Dedifferentiated amniotic fluid mesenchymal stem cell (primary cell): ENCODE results near the gene FTCD.
"Not testable (repeated sequence)": the region's sequence is repeated elsewhere in the genome, so short reads cannot be mapped to it uniquely, and the experiment has no call there.

Experiments
- DNase-seq: peaks from one replicate; pipeline ENCODE4 v3.0.0-alpha.2; 2016; ENCODE audit errors: extremely low spot score

FTCD gene

DNA sequence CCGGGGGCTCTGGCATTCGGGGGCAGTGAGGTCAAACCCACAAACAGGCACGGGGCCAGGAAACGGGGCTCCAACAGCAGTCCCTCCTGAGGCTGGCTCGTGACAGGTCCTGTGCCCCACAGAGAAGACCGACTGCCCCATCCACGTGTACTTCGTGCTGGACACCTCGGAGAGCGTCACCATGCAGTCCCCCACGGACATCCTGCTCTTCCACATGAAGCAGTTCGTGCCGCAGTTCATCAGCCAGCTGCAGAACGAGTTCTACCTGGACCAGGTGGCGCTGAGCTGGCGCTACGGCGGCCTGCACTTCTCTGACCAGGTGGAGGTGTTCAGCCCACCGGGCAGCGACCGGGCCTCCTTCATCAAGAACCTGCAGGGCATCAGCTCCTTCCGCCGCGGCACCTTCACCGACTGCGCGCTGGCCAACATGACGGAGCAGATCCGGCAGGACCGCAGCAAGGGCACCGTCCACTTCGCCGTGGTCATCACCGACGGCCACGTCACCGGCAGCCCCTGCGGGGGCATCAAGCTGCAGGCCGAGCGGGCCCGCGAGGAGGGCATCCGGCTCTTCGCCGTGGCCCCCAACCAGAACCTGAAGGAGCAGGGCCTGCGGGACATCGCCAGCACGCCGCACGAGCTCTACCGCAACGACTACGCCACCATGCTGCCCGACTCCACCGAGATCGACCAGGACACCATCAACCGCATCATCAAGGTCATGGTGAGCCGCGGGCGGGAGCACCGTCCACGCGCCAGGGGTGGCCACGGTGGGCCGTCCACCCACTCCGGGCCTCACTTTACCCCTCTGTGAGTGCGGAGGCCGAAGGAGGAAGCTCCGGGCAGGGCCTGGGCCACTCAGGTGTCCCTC, 43.3 kb downstream of the FTCD start:
- DNase-seq: no peak

DNA sequence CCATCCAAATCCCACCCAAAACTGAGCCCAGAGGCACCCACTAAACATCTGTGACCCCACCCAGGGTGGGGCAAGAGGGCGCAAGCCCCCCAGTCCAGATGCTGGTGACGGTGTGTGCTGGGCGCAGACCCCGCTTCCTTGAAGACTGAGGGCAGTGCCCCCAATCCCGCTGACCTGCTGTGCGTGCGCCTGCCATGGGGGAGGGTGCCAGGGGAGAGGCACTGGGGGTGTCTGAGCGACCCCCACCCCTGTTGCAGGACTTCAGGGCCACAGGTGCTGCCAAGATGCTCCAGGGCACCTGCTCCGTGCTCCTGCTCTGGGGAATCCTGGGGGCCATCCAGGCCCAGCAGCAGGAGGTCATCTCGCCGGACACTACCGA, 44.2 kb downstream of the FTCD start:
- DNase-seq: no peak

DNA sequence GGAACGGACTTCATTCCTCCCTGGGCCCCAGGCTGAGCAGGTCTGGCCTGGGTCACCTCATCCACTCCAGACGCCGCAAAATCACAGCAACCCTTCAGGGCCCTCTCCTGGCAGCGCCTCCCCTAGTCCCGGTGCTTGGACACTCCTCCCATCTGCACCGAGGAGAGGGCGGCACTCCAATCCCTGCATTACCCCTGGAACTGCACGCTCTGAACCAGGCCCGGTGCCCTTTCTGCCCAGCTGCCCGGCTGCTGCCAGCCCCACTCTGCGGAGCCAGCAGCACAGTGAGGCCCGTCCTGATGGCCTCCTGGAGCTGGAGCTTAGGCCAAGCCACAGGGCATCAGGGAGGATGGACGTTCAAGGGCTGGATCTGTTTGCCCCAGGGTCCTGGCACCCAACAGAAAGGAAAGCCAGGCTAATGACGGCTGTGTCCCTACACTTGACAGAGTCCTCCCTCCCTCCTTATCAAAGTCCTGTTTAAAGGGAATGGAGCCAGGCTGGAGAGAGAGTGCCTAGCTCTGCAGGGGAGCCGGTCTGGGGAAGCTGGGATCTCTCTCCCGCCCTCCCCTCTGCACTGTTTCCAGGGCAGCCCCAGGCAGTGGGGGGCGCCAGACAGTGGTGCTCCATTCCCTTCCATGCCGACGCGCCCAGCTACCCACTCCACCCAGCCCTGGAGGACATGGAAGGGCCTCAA, 44.7 kb downstream of the FTCD start:
- no peak for DNase-seq

DNA sequence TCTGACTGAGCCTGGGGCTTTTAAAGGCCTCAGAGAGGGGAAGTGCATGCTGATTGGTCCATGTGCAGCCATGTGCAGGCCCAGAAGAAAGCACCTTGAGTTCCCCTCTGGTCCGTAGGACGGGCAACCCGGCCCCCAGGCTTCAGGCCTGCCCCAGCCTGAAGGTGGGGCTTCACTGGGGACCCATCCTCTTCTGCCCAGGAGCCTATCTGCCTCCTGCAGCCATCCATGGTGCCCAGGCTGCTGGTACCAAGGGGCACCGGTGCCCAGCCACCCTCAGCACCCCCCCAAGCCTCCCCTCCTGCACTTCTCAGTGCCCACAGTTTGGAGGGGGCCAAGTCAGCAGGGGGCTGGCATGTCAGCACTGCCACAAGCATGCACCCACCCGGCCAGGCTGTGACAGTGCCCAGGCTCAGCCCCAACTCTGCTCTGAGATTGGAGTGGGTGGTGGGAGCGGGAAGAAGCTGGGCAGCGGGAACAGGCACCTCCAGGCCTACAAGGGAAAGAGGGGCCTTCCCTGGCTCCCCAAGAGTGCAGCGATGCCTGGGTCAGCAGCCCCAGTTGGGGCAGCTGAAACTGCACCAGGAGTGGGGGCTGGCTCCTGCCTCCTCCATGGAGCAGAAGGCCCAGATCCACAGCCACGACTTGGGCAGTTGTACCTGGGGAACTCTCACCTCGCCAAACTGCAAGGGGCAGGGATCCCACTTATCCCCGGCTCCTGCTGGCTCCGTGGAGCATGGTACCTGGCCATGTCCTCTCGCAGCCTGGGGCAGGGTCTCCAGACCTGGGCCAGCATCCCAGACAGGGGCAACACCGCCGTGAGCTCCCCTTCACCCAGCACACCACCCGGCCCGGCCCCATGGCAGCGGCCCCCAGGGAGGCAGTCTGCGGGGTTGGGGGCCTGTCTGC, 45.8 kb downstream of the FTCD start:
- no peak for DNase-seq

DNA sequence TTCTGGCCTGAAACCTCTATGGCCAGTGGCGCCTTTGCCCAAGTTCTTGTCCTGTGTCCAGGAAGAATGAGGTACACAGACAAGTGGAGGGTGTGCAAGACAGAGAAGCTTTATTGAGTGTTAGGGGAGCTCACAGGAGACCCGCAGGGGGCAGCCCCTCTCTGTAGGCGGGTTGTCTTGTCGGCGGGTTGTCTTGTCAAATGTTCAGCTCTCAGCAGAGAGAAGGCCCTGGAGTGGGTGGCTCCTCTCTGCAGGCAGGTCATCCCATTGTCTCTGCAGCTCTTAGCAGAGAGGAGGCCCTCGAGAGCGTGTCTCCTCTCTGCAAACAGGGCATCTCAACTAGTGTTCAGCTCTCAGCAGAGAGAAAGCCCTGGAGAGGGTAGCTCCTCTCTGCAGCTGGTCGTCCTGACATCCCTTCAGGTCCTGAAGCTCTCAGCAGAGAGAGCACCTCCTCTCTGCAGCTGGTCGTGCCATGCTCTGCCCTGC, 46.5 kb downstream of the FTCD start:
- DNase-seq: no peak

DNA sequence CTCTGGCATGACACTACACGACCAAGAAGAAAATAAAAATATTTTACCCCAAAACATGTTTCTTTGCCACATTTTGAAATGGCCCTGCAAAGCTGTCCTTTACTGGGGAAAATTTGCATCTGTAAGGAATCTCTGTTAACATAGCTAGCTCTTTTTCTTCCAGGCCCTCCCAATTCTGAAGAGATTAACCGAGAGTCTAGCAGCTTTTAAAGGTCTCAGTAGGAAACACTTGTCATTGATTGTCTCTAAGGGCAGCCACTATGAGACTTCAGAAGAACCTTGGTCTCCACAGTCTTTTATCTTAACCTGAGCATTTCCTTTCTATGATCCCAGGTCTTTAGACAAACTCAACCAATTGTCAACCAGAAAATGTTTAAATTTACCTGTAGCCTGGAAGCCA, 48.0 kb downstream of the FTCD start:
- DNase-seq: not testable (repeated sequence)

DNA sequence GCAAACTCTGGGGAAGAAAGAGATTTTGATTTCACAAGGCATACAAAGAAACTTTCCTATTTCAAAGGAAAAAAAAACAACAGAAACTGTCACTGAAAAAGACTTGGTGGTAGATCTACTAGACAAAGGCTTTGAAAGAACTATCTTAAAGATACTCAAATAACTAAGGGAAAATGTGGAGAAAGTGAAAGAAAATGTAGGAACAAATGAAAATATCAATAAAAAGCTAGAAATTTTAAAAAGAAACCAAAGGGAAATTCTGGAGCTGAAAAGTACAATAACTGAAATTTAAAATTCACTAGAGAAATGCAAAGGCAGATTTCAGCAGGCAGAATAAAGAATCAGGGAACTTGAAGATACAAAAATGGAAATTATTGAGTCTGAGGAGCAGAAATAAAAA, 51.3 kb downstream of the FTCD start:
- no peak for DNase-seq

DNA sequence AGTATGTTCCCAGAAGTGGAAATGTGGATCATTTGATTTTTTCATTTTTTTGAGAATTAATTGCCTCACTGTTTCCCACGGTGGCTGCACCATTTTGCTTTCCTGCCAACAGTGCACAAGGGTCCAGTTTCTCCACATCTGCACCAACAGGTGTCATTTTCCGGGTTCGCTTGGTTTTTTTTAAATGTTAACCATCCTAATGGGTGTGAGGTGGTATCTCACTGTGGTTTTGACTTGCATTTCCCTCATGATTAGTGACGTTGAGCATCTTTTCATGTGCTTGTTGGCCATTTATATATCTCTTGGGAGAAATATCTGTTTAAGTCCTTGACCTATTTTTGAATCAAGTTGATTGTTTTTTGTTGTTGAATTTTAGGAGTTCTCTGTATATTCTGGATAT, 54.5 kb downstream of the FTCD start:
- DNase-seq: no peak

DNA sequence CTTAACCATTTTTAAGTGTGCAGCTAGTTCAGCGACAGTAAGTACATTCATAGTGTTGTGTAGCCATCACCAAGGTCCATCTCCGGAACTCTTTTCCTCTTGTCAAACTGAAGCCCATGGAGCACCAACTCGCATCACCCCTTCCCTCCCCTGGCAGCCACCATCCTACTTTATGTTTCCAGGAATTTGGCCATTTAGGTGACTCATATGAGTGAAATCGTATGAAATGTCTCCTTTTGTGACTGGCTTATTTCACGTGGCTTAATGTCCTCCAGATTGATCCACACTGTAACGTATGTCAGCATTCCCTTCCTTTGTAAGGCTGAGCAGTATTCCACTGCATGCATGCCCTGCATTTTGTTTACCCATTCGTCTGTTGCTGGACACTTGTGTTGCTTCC, 55.0 kb downstream of the FTCD start:
- peak; percentile 81 for DNase-seq

DNA sequence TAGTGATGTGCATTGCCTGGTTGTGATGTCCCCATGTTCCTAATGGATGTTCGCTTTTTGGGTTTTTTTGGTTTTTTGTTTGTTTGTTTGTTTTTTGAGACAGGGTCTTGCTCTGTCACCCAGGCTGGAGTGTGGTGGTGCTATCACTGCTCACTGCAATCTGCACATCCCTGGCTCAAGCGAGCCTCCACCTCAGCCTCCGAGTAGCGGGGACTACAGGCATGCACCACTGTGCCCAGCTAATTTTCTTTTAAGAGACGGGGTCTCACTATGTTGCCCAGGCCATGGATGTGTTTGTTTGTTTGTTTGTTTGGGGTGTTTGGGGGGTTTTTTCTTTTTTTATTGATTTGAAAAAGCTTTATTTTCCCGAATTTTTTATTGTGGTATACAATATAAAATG, 55.4 kb downstream of the FTCD start:
- DNase-seq: no peak

DNA sequence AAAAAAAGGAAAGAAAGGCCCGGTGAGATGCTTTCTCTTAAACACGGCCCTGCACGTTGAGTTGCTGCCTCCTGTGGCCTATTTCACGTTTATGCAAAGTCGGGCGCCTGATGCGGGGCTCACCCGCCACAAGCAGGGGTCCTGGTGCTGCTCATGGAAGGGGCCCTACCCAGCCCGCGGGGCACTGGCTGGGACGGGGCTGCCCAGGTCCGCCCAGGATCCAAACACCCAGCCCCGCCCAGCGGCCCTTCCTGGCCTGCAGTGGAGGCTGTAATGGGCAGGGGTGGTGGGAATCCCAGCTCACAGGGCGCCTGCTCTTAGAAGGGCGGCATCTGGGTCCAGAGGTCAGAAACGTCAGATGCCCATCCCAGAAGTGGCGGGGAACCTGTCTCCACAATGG, 55.9 kb downstream of the FTCD start:
- no peak for DNase-seq

DNA sequence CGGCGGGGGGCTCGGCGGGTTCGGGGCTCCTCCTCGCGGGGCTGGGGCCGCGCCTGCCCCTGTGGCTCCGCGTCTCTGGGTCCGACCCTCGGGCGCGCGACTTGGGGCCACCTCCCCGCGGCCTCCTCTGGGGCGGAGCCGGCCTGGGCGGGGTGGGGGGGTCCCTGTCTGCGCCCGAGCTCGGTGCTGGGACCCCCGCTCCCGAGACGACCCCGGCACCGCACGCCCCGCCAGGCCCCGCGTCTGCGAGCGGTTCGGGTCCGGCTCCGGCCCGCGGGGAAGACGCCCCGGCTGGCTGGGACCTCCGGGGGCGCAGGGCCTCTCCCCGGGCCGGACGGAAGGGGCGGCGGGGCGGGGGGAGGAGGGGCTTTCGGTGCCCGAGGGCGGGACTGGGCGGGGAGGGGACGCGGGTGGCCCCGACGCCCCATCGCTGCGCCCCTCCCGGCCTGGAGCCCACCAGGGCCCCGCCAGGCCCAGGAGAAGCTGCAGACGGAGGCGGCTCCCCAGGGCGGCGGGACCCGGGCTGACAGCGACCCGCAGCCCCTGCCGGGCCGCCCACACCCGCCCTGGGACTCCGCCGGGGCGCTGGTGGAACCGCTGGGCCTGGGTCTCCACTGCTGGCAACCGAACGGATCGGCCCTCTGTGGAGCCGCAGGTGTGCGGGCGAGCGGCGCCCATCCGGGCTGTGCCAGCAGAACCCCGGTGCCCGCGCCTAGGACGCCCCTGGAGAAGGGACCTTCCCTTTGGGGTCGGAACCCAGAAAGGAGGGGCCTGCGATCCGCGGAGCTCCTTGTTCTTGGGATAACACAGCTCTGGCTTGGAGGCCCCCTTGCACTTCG, 56.9 kb downstream of the FTCD start:
- DNase-seq: no peak

DNA sequence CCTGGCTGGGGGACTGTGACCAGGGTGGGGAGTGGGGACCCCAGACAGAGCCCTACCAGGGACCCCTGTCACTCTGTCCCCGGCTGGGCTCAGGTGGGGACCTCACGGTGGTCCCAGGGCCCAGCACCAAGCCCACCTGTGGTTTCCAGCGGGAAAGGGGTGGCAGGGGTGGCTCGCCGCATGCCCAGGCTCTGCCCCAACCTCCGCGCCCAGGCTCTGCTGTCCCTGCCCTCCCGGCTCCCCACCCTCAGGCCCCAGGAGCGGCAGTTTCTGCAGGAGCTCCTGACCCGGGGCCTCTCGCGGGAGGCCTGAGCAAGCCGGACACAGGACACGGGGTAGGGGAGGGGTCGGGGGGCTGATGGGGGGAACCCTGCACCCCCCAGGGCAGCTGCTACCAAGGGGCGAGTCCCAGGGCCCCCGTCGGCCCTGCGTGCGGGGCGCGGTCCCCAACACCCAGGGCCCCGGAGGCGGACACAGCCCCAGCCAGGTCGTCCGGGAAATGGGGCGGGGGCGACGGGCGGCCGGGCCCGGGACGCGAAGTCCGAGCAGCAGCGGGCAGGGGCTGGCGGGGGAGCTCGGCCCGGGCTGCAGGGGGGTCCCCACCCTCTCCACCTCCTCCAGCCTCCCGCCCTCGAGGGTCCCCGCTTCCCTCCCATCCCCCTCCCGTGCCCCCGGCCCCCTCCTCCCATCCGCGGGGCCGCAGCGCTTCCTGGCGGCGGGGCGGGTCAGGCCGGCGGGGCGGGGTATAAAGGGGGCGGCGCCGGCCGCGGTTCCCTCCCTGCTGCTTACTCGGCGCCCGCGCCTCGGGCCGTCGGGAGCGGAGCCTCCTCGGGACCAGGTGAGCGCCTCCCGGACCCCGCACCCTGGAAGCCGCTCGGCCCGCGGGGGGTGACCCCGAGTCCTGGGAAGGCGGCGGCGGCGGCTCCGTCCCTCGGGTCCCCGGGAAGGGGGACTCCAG, 57.8 kb downstream of the FTCD start, which contains the start of gene COL6A2:
TSS of gene COL6A2 (plus strand) at position 777 of the 958 bp plus-strand sequence.
- DNase-seq: peak; percentile 48

DNA sequence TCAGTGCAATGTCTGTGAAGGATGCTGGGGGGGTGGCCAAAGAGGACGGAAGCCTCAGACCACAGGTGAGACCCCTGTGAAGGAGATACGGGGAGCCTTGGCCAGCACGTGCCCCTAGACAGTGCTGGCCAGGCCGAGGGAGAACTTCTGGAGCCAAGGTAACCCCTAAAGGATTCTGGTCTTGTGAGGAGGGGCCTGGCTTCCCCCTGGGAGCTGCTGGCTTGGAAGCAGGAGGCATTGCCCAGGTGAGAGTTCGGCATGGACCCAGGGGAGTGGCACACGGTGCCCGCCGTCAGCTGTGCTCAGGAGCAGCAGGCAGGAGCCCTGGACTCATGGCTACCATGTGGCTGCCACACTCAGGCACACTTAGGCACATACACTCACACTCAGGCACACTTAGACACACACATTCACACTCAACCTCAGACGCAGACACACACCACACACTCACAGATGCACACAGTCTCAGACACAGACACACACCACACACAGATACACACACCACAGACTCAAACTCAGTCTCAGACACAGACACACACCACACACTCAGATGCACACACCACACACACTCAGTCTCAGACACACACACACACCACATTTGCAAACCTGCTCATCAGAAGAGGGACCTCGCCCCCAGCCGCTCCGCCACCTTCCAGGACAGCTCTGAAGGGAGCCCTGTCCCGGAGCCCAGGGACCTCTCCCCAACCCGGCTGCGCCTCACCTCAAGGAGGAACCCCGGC, 58.6 kb downstream of the FTCD start:
- no peak for DNase-seq

DNA sequence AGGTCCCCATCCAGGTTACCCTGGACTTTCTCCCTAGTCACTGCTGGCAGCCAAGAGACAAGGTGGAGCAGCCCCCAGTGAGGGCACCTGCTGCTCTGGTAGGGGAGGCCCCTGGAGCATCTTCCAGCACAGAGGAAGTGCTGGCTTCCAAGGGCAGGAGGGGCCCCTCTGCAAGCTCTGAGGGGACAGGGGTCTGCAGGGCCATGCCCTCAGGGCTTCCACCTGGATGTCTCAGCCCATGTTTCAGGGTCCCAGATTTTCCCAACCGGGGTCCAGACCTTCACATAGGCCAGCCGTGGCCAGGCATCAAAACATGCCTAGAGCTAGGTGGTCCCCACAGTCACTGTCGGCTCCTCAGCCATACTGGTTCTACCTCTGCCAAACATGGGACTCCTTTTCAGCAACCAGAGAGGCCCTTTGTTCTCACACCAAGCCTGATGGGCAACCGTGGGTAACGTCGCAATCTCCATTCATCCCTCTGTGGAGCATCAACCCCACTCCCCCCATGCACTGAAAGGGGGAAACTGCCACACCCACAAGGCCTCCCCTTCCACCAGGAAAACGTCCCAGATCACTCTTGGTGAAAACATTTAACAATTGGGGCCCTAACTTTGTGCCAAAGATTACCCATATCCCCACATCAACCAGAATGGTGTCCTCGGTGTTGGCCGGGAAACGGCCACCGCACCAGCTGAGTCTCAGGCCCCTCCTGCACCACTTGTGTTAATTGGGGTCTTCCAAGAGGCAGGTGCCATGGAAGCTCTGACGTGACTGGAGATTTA, 59.4 kb downstream of the FTCD start:
- no peak for DNase-seq

DNA sequence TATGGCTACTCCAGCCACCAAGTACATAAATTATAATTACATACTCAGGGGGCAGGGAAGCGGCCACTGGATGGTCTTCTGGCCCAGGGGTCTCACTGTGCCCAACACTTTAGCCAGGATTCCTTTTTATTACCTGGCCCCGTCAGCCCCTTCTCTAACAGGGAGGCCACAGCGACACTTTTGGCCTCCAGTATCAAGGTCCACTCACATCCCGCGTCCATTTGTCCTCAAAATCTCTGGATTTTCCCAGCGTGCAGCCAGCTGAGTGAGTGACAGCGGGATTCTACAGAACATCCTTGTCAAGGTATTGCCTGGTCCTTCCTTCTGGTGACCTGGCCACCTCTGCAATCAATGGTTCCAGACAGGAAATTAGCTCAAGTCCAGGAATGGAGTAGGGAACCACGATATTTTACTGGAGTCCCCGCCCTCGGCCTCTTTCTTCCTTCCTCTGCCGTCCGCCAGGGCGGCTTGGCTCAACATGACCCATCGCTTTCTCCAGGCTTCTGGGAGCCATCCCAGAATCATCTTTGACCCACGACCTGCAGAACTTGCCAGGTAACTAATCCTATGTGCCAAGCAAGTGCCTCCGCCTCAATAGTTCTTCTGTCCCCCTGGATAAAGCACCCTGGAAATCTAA, 60.2 kb downstream of the FTCD start:
- no peak for DNase-seq

DNA sequence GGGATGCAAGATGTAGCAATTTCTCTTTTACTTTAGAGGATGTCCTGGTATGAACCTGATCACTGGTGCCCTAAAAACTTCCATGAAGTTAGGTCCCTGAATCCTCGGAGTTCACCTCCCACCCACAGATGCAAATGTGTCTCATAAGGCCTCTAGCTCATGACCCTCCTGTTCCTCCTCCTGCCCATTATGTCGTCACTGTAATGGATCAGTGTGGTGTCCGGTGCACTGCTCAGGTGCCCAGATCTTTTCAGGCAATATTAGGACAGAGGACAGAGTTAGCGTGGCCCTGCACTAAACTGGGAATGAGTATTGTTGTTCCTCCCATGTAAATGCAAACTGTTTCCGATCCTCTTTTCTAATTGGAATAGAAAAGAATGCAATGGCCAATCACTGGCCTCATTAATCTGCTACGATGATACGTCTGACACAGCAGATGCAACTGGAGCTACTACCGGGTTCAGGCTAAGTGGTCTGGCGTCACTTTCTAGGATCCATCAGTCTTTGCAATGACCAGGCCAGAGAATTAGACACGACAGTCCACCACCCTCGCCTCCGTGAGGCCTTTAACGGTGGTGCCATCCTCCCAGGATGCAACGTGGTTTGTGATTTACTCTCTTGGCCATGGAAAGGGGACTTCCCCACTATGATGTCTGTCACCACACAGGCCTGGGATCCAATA, 60.8 kb downstream of the FTCD start:
- no peak for DNase-seq
